Loucy (cell line): Measurements from ENCODE around the gene GYG1.

Source experiments
- EZH2phosphoT487 ChIP-seq: fragments of 200-600 bp; IDR thresholded peaks from 2 replicates; pipeline ENCODE4 v1.6.1; 2018; ENCODE audit warnings: antibody characterized with exemption, mild to moderate bottlenecking, moderate library complexity, borderline replicate concordance
- TF ChIP-seq, protein P1 (sequence below): fragments of 200-600 bp; sonication (generic); conservative IDR thresholded peaks from 2 replicates; pipeline ENCODE4 v1.5.1; 2014; ENCODE audit warnings: mild to moderate bottlenecking, antibody characterized with exemption, low read length

DNA sequence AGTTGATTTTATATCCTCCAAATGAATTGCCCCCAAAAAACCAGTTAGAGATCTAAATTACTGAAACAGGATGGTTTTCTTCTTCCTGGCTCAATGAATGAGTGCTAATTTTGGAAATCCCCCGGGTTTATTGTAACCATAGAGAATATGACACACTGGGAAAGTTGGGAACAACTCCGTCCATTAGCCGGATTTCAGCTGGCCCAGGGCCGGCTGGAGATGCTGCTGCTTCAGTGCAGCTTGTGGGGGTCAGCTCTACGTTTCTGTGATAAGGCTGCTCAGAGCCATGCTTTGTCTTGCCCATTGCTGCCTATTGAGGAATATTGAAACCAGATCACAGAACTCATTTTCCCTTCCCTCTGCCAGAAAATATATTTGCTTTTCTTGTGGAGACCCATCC is 20.3 kb downstream of the GYG1 start:
- TF ChIP-seq, protein P1, sequence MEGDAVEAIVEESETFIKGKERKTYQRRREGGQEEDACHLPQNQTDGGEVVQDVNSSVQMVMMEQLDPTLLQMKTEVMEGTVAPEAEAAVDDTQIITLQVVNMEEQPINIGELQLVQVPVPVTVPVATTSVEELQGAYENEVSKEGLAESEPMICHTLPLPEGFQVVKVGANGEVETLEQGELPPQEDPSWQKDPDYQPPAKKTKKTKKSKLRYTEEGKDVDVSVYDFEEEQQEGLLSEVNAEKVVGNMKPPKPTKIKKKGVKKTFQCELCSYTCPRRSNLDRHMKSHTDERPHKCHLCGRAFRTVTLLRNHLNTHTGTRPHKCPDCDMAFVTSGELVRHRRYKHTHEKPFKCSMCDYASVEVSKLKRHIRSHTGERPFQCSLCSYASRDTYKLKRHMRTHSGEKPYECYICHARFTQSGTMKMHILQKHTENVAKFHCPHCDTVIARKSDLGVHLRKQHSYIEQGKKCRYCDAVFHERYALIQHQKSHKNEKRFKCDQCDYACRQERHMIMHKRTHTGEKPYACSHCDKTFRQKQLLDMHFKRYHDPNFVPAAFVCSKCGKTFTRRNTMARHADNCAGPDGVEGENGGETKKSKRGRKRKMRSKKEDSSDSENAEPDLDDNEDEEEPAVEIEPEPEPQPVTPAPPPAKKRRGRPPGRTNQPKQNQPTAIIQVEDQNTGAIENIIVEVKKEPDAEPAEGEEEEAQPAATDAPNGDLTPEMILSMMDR = no peak
- no peak for TF ChIP-seq EZH2phosphoT487
